ENCODE results near the gene TOP3A.

TOP3A gene

GRCh38 chr17:18230288-18231141 is 84.3 kb downstream of the TOP3A start:
- DNase-seq: no peak

- DNase-seq: no peak
Observed at GRCh38 chr17:18229771-18230170, 85.0 kb downstream of the TOP3A start.

- DNase-seq: no peak
Observed at GRCh38 chr17:18229254-18229653, 85.5 kb downstream of the TOP3A start.

- DNase-seq: no peak
Observed at GRCh38 chr17:18228176-18228682, 86.6 kb downstream of the TOP3A start.

GRCh38 chr17:18227635-18228034 is 87.2 kb downstream of the TOP3A start:
- DNase-seq: no peak

GRCh38 chr17:18226284-18226945 is 88.4 kb downstream of the TOP3A start:
- no peak for DNase-seq

- no peak for DNase-seq
Observed at GRCh38 chr17:18225642-18226283, 89.0 kb downstream of the TOP3A start.

GRCh38 chr17:18225121-18225641 is 89.6 kb downstream of the TOP3A start, which contains the start of gene LLGL1:
TSS of gene LLGL1 (plus strand) at chr17:18225635. CDS start at chr17:18225683, 48 bp downstream.
- DNase-seq: peak; percentile 87 to 98

GRCh38 chr17:18224387-18225120 is 90.2 kb downstream of the TOP3A start:
- DNase-seq: no peak

- DNase-seq: no peak
Observed at GRCh38 chr17:18224053-18224386, 90.8 kb downstream of the TOP3A start.

Data from NCI-H446 (cell line).